Renal pelvis (tissue), 12 donors: ENCODE measurements around the gene SREBF2. TPM values are rescaled to one million over a fixed set of nuclear protein-coding genes. Genes with fewer than 3 reads are reported as not detected.
A peak's percentile ranks its signal among the peaks of the same experiment; 100 is the strongest.

ENCODE experiments used
- DNase-seq: peaks from one replicate; pipeline ENCODE4 v3.0.0-alpha.2; 2013
- long read RNA-seq, 16 experiments: transcript quantifications; one replicate each; lab custom pipeline, GENCODE V29; 2026
- polyA plus RNA-seq, 3 donors: library from polyadenylated mRNA; unstranded; fragments of 120-200 nt; gene quantifications; one replicate each; pipeline ENCODE4 v1.2.1, GENCODE V29; 2013; ENCODE audit not compliant: insufficient read length in 3 of 3

SREBF2 gene
- polyA plus RNA-seq = 100 to 1,000 TPM; 100 to 116 (median 109) TPM
- long read RNA-seq, donor 1, full-length matches to known transcripts = 6 of 36 reads
- long read RNA-seq, donor 1, partial matches to known transcripts = 30 of 36 reads
- long read RNA-seq, donor 1, other reads (novel, unspliced or antisense) = 0 of 36 reads
- long read RNA-seq, donor 2, full-length matches to known transcripts = 15 of 77 reads
- long read RNA-seq, donor 2, partial matches to known transcripts = 62 of 77 reads
- long read RNA-seq, donor 2, other reads (novel, unspliced or antisense) = 0 of 77 reads
- long read RNA-seq, donor 3, full-length matches to known transcripts = 9 of 91 reads
- long read RNA-seq, donor 3, partial matches to known transcripts = 82 of 91 reads
- long read RNA-seq, donor 3, other reads (novel, unspliced or antisense) = 0 of 91 reads
- long read RNA-seq, donor 4, full-length matches to known transcripts = 10 of 67 reads
- long read RNA-seq, donor 4, partial matches to known transcripts = 57 of 67 reads
- long read RNA-seq, donor 4, other reads (novel, unspliced or antisense) = 0 of 67 reads
- long read RNA-seq, donor 5, full-length matches to known transcripts = 6 of 48 reads
- long read RNA-seq, donor 5, partial matches to known transcripts = 42 of 48 reads
- long read RNA-seq, donor 5, other reads (novel, unspliced or antisense) = 0 of 48 reads
- long read RNA-seq, donor 6, full-length matches to known transcripts = 10 of 36 reads
- long read RNA-seq, donor 6, partial matches to known transcripts = 26 of 36 reads
- long read RNA-seq, donor 6, other reads (novel, unspliced or antisense) = 0 of 36 reads
- long read RNA-seq, donor 7, full-length matches to known transcripts = 9 of 181 reads
- long read RNA-seq, donor 7, partial matches to known transcripts = 172 of 181 reads
- long read RNA-seq, donor 7, other reads (novel, unspliced or antisense) = 0 of 181 reads
- long read RNA-seq, donor 8, full-length matches to known transcripts = 3 of 25 reads
- long read RNA-seq, donor 8, partial matches to known transcripts = 22 of 25 reads
- long read RNA-seq, donor 8, other reads (novel, unspliced or antisense) = 0 of 25 reads
- long read RNA-seq, donor 9, full-length matches to known transcripts = 11 of 82 reads
- long read RNA-seq, donor 9, partial matches to known transcripts = 71 of 82 reads
- long read RNA-seq, donor 9, other reads (novel, unspliced or antisense) = 0 of 82 reads
- long read RNA-seq, donor 10, full-length matches to known transcripts = 7 of 90 reads
- long read RNA-seq, donor 10, partial matches to known transcripts = 83 of 90 reads
- long read RNA-seq, donor 10, other reads (novel, unspliced or antisense) = 0 of 90 reads
- long read RNA-seq, donor 11, full-length matches to known transcripts = 5 of 46 reads
- long read RNA-seq, donor 11, partial matches to known transcripts = 41 of 46 reads
- long read RNA-seq, donor 11, other reads (novel, unspliced or antisense) = 0 of 46 reads
- long read RNA-seq, donor 12, full-length matches to known transcripts = 17 of 61 reads
- long read RNA-seq, donor 12, partial matches to known transcripts = 44 of 61 reads
- long read RNA-seq, donor 12, other reads (novel, unspliced or antisense) = 0 of 61 reads
- long read RNA-seq, donor 13, full-length matches to known transcripts = 5 of 43 reads
- long read RNA-seq, donor 13, partial matches to known transcripts = 38 of 43 reads
- long read RNA-seq, donor 13, other reads (novel, unspliced or antisense) = 0 of 43 reads
- long read RNA-seq, donor 14, full-length matches to known transcripts = 12 of 166 reads
- long read RNA-seq, donor 14, partial matches to known transcripts = 154 of 166 reads
- long read RNA-seq, donor 14, other reads (novel, unspliced or antisense) = 0 of 166 reads
- long read RNA-seq, donor 15, full-length matches to known transcripts = 12 of 73 reads
- long read RNA-seq, donor 15, partial matches to known transcripts = 61 of 73 reads
- long read RNA-seq, donor 15, other reads (novel, unspliced or antisense) = 0 of 73 reads
- long read RNA-seq, donor 16, full-length matches to known transcripts = 10 of 85 reads
- long read RNA-seq, donor 16, partial matches to known transcripts = 75 of 85 reads
- long read RNA-seq, donor 16, other reads (novel, unspliced or antisense) = 0 of 85 reads

DNA sequence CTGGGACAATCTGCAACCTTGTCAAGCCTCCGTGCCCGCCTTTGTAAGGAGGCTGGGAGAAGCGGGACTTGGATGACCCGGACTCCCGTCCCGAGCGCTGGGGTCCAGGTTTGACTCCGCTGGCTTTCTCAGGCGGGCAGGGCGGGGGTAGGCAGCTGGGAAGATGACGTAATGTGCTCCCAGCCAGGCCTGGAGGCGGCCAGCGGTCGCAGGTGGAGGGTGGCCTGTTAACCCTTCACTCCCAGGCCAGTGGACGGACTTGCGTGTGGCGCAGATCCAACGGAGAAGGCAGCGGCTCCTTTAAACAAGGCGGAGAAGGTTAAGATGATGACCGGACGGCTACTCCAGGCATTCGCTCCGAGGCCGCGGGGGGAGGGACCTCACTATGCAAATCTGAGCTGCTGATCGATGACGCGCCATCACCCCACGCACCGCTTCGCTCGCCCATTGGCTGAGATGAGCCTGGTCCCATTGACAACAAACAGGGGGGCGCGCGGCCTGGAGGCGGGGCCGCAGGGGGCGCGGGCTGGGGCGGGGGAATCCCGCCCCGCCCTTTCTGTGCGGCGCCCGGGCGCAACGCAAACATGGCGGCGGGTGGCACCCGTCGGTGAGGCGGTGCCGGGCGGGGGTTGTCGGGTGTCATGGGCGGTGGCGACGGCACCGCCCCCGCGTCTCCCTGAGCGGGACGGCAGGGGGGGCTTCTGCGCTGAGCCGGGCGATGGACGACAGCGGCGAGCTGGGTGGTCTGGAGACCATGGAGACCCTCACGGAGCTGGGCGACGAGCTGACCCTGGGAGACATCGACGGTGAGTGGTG, at the start of gene SREBF2:
TSS of gene SREBF2 (plus strand) at position 553 of the 816 bp plus-strand sequence. CDS start at position 719, 166 bp downstream.
- peak; percentile 100 for DNase-seq

DNA sequence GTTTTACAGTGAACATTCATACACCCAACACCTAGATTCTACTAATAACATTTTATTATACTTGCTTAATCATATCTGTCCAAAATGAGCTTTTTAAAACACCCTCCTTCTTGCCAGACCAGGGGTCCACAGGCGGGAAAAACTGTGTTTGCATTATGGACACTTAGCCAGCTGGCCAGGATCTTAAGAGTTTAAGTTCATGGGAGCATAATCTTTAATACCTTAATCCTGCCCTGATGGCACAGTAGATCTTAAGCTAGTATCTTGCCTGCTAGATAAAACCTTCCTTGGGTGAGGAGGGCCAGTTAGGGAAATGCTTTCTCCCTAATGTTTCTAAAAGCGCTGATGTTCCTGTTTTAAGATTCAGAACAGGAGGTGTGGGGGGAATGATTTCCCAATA, 45.6 kb upstream of the SREBF2 start:
- DNase-seq = no peak

- no peak for DNase-seq
Observed at GRCh38 chr22:41793871-41794270, 39.0 kb upstream of the SREBF2 start.

- no peak for DNase-seq
Observed at GRCh38 chr22:41798736-41799135, 34.2 kb upstream of the SREBF2 start.

- DNase-seq = peak; percentile 24
Observed at GRCh38 chr22:41799486-41800347, 33.2 kb upstream of the SREBF2 start.

DNA sequence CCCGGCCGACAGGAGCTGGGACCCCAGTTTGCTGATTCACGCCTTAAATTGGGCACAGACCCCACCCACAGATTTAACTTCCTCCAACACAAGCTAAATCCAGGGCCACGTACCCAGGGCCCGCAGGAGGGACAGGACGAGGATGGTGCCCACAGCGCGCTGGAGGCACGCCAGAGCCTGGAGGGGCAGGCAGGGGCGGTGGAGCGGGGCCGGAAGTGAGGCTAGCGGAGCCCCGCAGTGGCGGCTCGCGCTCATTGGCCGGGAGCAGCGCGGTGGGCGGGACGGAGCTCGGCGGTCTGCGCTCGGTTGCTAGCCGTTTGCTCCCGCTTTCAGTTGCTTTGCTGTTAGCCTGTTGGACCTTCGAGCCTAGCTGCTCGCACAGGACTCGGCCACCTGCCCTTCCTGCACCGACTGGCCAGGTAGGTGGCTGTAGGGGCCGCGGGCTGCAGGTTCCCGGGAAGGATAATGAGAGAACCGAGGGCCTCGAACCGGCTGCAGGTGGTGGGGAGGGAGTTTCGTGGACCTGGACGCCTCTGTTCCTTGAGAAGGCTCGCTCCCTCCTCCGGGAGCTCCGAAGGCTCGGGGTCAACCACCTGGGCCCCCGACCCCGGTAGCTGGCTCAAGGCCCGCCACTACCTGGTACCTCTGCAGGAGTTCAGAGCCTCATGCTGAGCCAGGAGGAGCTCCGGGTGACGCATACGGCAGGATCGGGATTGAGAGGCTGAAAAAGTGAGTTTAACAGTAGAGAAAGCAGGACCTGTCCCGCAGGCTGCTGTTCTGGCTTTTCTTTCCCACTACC, 32.4 kb upstream of the SREBF2 start, which contains the start of gene CCDC134:
TSS of gene CCDC134 (plus strand) at position 332 of the 799 bp plus-strand sequence. CDS start 8,212 bp downstream, outside the sequence.
- peak; percentile 88 for DNase-seq

GRCh38 chr22:41801147-41801819, 31.6 kb upstream of the SREBF2 start:
- no peak for DNase-seq

- DNase-seq = no peak
Observed at GRCh38 chr22:41801886-41802285, 31.0 kb upstream of the SREBF2 start.

- no peak for DNase-seq
Observed at GRCh38 chr22:41805639-41806038, 27.3 kb upstream of the SREBF2 start.

DNA sequence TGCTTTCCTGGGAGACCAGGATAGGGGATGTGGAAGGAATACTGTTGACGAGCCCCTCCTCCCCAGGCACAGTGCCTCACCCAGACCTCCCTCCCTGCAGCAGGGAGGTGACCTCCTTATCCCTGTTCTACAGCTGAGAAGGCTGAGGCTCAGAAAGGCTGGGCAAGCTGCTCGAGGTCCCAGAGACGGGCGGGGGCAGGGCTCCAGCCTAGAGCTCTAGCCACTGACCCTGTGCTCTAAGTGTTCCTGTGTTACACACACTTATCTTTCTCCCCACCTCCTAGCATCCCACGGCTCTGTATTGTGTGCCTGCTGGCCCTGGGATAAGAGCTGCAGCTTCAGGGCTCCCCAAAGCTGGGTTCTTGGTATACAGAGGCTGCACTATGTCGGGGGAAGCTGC, 24.5 kb upstream of the SREBF2 start:
- DNase-seq = no peak

- no peak for DNase-seq
Observed at GRCh38 chr22:41810022-41810421, 22.9 kb upstream of the SREBF2 start.

GRCh38 chr22:41812805-41813545, 19.9 kb upstream of the SREBF2 start:
- no peak for DNase-seq

DNA sequence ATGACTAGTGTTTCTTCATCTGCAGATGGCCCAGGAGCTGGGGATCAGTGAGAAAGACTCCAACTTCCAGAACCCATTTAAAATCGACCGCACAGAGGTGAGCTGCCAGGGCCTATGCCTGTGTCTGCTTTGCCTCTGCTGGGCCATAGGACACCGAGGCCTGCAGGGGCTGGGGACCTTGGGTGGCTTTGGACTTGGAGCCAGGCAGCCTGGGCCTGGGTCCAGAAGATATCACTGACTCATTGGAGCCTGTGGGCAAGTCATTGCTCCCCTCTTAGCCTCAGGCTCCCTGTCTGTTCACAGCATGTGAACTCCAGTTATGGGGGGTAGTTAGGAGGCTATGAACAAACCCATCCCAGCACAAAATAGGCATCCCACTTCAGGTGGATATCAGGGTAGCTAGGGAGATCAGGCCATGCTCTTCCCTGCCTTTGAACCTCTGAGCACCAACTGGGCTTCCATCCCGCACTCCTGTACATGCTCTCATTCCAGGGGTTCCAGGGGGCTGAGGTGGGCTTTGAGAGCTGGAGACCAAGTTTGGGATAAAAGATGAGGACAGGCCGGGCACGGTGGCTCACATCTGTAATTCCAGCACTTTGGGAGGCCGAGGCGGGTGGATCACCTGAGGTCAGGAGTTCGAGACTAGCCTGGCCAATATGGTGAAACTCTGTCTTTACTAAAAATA, 19.0 kb upstream of the SREBF2 start:
- no peak for DNase-seq

GRCh38 chr22:41815716-41816115, 17.2 kb upstream of the SREBF2 start:
- no peak for DNase-seq

- DNase-seq = no peak
Observed at GRCh38 chr22:41816241-41816640, 16.7 kb upstream of the SREBF2 start.
